Adrenal gland (tissue), 12 donors: ENCODE measurements around the gene LCMT2. TPM values are rescaled to one million over a fixed set of nuclear protein-coding genes. Genes with fewer than 3 reads are reported as not detected.

Experiments
- DNase-seq, 7 donors: peaks; one replicate each; pipeline ENCODE4 v3.0.0-alpha.2; 2019 to 2020
- H3K27ac ChIP-seq, 5 donors: fragments of 200-600 bp; sonication (generic) in 4 of 5; 1 replicate in 3 of 5; 2 replicates in 2 of 5; pipeline versions ENCODE4 v1.5.1 to v1.8.0; 2016 to 2020; ENCODE audit warnings: mild to moderate bottlenecking in 1 of 5
- H3K27me3 ChIP-seq: fragments of 200-600 bp; 2 replicates; pipeline ENCODE4 v1.8.0; 2021
- H3K36me3 ChIP-seq, 2 donors: fragments of 200-600 bp; replicated peaks in 1 of 2; 1 replicate in 1 of 2; 2 replicates in 1 of 2; pipeline versions ENCODE4 v1.5.1 to v1.8.0; 2018 to 2022
- H3K4me1 ChIP-seq, 2 donors: fragments of 200-600 bp; replicated peaks in 1 of 2; 1 replicate in 1 of 2; 2 replicates in 1 of 2; pipeline versions ENCODE4 v1.5.1 to v1.8.0; 2018 to 2021
- H3K4me3 ChIP-seq, 4 donors: fragments of 200-600 bp; sonication (generic) in 3 of 4; one replicate each; pipeline ENCODE4 v1.5.1; 2016 to 2018
- H3K9me3 ChIP-seq, 3 donors: fragments of 200-600 bp; sonication (generic) in 1 of 3; replicated peaks in 1 of 3; 1 replicate in 2 of 3; 2 replicates in 1 of 3; pipeline versions ENCODE4 v1.5.1 to v1.8.0; 2016 to 2021
- CTCF ChIP-seq, 6 experiments: fragments of 450-650 bp in 4 of 6; fragments of 200-600 bp in 2 of 6; sonication (generic) in 1 of 6; IDR thresholded peaks; 1 replicate in 5 of 6; 2 replicates in 1 of 6; pipeline versions ENCODE4 v1.5.1 to v1.8.0; 2016 to 2021; ENCODE audit warnings: antibody characterized with exemption in 6 of 6, mild to moderate bottlenecking in 2 of 6, moderate library complexity in 1 of 6
- POLR2A ChIP-seq, 2 donors: fragments of 450-650 bp; IDR thresholded peaks; one replicate each; pipeline ENCODE4 v1.6.1; 2017; ENCODE audit warnings: antibody characterized with exemption in 2 of 2, mild to moderate bottlenecking in 2 of 2, moderate library complexity in 1 of 2
- WGBS, 4 donors: extraction: QIAGEN DNeasy Blood & Tissue Kit in 2 of 4; methylation state at CpG; one replicate each; pipeline versions ENCODE4 v1.1.5 to v1.1.7; 2013 to 2017; 5-methylcytosine and 5-hydroxymethylcytosine counted together
- intact Hi-C, 2 donors: fragments of 100-400 bp; cut with DNase I; formaldehyde crosslinking; loops; one replicate each; pipeline versions ENCODE4 v1.14.1 to v1.15.0; 2022 to 2023
- polyA plus RNA-seq, 3 donors: library from polyadenylated mRNA; stranded (reverse); fragments of 200-250 nt in 2 of 3; fragments of 350-450 nt in 1 of 3; fragmentation: Illumina TruSeq in 1 of 3; extraction: RNeasy Lipid Tissue Mini Kit (QIAGEN cat#74804) in 1 of 3; gene quantifications; one replicate each; pipeline ENCODE4 v1.2.3, GENCODE V29; 2013 to 2014
- total RNA-seq, 9 donors: library from RNA; depleted of rRNA in 4 of 9; stranded (reverse); fragments of >200 nt in 4 of 9; fragments of 120-200 nt in 1 of 9; fragmentation: NEBNext Ultra II Directional in 1 of 9; extraction: Animal tissue kit (Norgen Biotek cat#: 25700) in 1 of 9; gene quantifications; one replicate each; pipeline versions ENCODE4 v1.1.0 to v1.2.4, GENCODE V29; 2013 to 2023
- donor health status: healthy with polysubstance abuse.
- donor health status: Bipolar disorder and iron deficiency.
- donor health status: DM: yes; HTN: yes; CAD: no.
- donor health status: DM: no; HTN: no; CAD: no.
- donor health status: DM: no; HTN: no; CAD: no.
- donor health status: DM: yes; HTN: yes; CAD: no.

LCMT2 gene
- total and polyA plus RNA-seq, 12 donors: 2.3 to 14.0 (median 9.0) TPM

- Histone ChIP-seq H3K36me3 (no peaks in the 10 kb centered on the region), H3K27ac (no peak overlapping the region), H3K4me3 (no peak overlapping the region), H3K9me3 (no peaks in the 10 kb centered on the region), H3K27me3 (peaks cover 6% of the 10 kb centered on the region), H3K4me1 (no peaks in the 10 kb centered on the region)
- no peak for TF ChIP-seq POLR2A (IDR thresholded peaks at IDR 0.05)
- TF ChIP-seq CTCF (IDR thresholded peaks at IDR 0.05): no peak
- 81 to 88% (median 85%) methylated on average over 8 to 12 of the region's 12 CpGs for WGBS, 4 donors
- no peak for DNase-seq
- intact Hi-C loops: no loop called here
Observed at GRCh38 chr15:43281926-43282602, 48.3 kb downstream of the LCMT2 start.

- 77 to 87% (median 83%) methylated on average over 6 to 7 of the region's 7 CpGs for WGBS, 4 donors
- no peak for DNase-seq
- H3K36me3 ChIP-seq: no peaks in the 10 kb centered on the region
- H3K27me3 ChIP-seq: peaks cover 6% of the 10 kb centered on the region
- H3K4me3 ChIP-seq: no peak overlapping the region
- TF ChIP-seq CTCF (IDR thresholded peaks at IDR 0.05) (no peak), POLR2A (IDR thresholded peaks at IDR 0.05) (no peak)
- no peaks in the 10 kb centered on the region for H3K4me1 ChIP-seq
- no peak overlapping the region for H3K27ac ChIP-seq
- intact Hi-C loops: no loop called here
- no peaks in the 10 kb centered on the region for H3K9me3 ChIP-seq
Observed at GRCh38 chr15:43280996-43281395, 49.4 kb downstream of the LCMT2 start.

- no peaks in the 10 kb centered on the region for H3K4me1 ChIP-seq
- no peaks in the 10 kb centered on the region for H3K9me3 ChIP-seq
- no peak for DNase-seq
- TF ChIP-seq CTCF (IDR thresholded peaks at IDR 0.05) (no peak), POLR2A (IDR thresholded peaks at IDR 0.05) (no peak)
- no peaks in the 10 kb centered on the region for H3K36me3 ChIP-seq
- no peak overlapping the region for H3K27ac ChIP-seq
- intact Hi-C loops: no loop called here
- H3K4me3 ChIP-seq: no peak overlapping the region
- WGBS, 4 donors: 60 to 90% (median 75%) methylated on average over 1 to 7 of the region's 7 CpGs
- no peaks in the 10 kb centered on the region for H3K27me3 ChIP-seq
Observed at GRCh38 chr15:43279496-43279895, 50.9 kb downstream of the LCMT2 start.

- WGBS, 4 donors: 78 to 89% (median 85%) methylated on average over 11 of the region's 11 CpGs
- TF ChIP-seq CTCF (IDR thresholded peaks at IDR 0.05): no peak
- no peak for TF ChIP-seq POLR2A (IDR thresholded peaks at IDR 0.05)
- intact Hi-C loops: no loop called here
- H3K27ac ChIP-seq: no peak overlapping the region
- no peak for DNase-seq
- no peaks in the 10 kb centered on the region for H3K9me3 ChIP-seq
- no peaks in the 10 kb centered on the region for H3K27me3 ChIP-seq
- H3K4me3 ChIP-seq: no peak overlapping the region
- no peaks in the 10 kb centered on the region for H3K4me1 ChIP-seq
- no peaks in the 10 kb centered on the region for H3K36me3 ChIP-seq
Observed at GRCh38 chr15:43278869-43279268, 51.5 kb downstream of the LCMT2 start.
